ENCODE results near the gene RHOT2. TPM values are rescaled to one million over a fixed set of nuclear protein-coding genes. Genes with fewer than 3 reads are reported as not detected.

Gene RHOT2
- total RNA-seq, 4 donors from 2014 or later = 49.7 to 81.8 (median 57.6) TPM

- H3K9me3 ChIP-seq = no peaks in the 10 kb centered on the region
- no peaks in the 10 kb centered on the region for H3K27me3 ChIP-seq
- H3K4me1 ChIP-seq = peaks cover 56 to 71% of the 10 kb centered on the region in 2 donors
- DNase-seq = peak; percentile 84 to 90
- H3K36me3 ChIP-seq = no peaks in the 10 kb centered on the region
- TF ChIP-seq CTCF (IDR thresholded peaks at IDR 0.05) (no peak), POLR2A (IDR thresholded peaks at IDR 0.05) (no peak)
- no peak overlapping the region for H3K4me3 ChIP-seq (replicated peaks in 1 of 3)
- intact Hi-C loops (cut with DNase I) = no loop called here
- peak overlapping the region; percentile 28 to 92 (median 61) for H3K27ac ChIP-seq
- 62 to 68% methylated on average over 30 of the region's 32 CpGs for WGBS, 2 donors
Observed at GRCh38 chr16:645852-646678, 21.9 kb upstream of the RHOT2 start.

- Histone ChIP-seq H3K27ac (peak overlapping the region in 2 of 3 donors; percentile 61 to 92), H3K9me3 (no peaks in the 10 kb centered on the region), H3K4me3 (replicated peaks in 1 of 3) (no peak overlapping the region), H3K27me3 (no peaks in the 10 kb centered on the region), H3K36me3 (no peaks in the 10 kb centered on the region), H3K4me1 (peaks cover 51 to 67% of the 10 kb centered on the region in 2 donors)
- no peak for TF ChIP-seq CTCF (IDR thresholded peaks at IDR 0.05)
- no peak for TF ChIP-seq POLR2A (IDR thresholded peaks at IDR 0.05)
- DNase-seq = no peak
- 82 to 94% methylated on average over 17 to 22 of the region's 22 CpGs for WGBS, 2 donors
- intact Hi-C loops (cut with DNase I) = no loop called here
Observed at GRCh38 chr16:646679-647172, 21.2 kb upstream of the RHOT2 start.

GRCh38 chr16:647173-647902, 20.6 kb upstream of the RHOT2 start:
- TF ChIP-seq POLR2A (IDR thresholded peaks at IDR 0.05) = no peak
- TF ChIP-seq CTCF (IDR thresholded peaks at IDR 0.05) = no peak
- peaks cover 0 to 5% of the 10 kb centered on the region in 2 donors for H3K36me3 ChIP-seq
- no peaks in the 10 kb centered on the region for H3K9me3 ChIP-seq
- intact Hi-C loops (cut with DNase I) = no loop called here
- peak; percentile 42 to 48 for DNase-seq
- WGBS, 2 donors = 79 to 87% methylated on average over 13 of the region's 25 CpGs
- H3K27me3 ChIP-seq = no peaks in the 10 kb centered on the region
- H3K4me1 ChIP-seq = peaks cover 51 to 67% of the 10 kb centered on the region in 2 donors
- no peak overlapping the region for H3K4me3 ChIP-seq (replicated peaks in 1 of 3)
- peak overlapping the region in 2 of 3 donors; percentile 71 to 92 for H3K27ac ChIP-seq

- 30 to 32% methylated on average over 8 to 18 of the region's 24 CpGs for WGBS, 2 donors
- TF ChIP-seq POLR2A (IDR thresholded peaks at IDR 0.05) (no peak), CTCF (IDR thresholded peaks at IDR 0.05) (peak in 4 of 6 experiments; percentile 28 to 51 (median 42))
- peaks cover 43 to 58% of the 10 kb centered on the region in 2 donors for H3K4me1 ChIP-seq
- peak; percentile 76 to 79 for DNase-seq
- peak overlapping the region; percentile 51 to 98 (median 73) for H3K4me3 ChIP-seq (replicated peaks in 1 of 3)
- intact Hi-C loops (cut with DNase I) = no loop called here
- H3K36me3 ChIP-seq = peaks cover 0 to 8% of the 10 kb centered on the region in 2 donors
- no peaks in the 10 kb centered on the region for H3K9me3 ChIP-seq
- H3K27ac ChIP-seq = peak overlapping the region; percentile 71 to 92 (median 91)
- H3K27me3 ChIP-seq = no peaks in the 10 kb centered on the region
Observed at GRCh38 chr16:648071-648780, 19.7 kb upstream of the RHOT2 start.
